ENCODE results near the gene CCDC188. TPM values are rescaled to one million over a fixed set of nuclear protein-coding genes. Genes with fewer than 3 reads are reported as not detected.
A peak's percentile ranks its signal among the peaks of the same experiment; 100 is the strongest.

Gene CCDC188
- total and polyA plus RNA-seq, 9 of the 15 experiments (the other 6 are each of a cell fraction or from before 2014, with no cell fraction given) = not detected

GRCh38 chr22:20138417-20138738 lies 12.5 kb downstream of the CCDC188 start (continued):
- TF ChIP-seq ZNF175 (CRISPR knock-in tag; IDR thresholded peaks at IDR 0.05; ENCODE audit: low read depth) (no peak), ZNF507 (tag; conservative IDR thresholded peaks at IDR 0.05) (no peak), ATF6 (CRISPR knock-in tag; IDR thresholded peaks at IDR 0.05) (no peak), HDAC8 (tag; IDR thresholded peaks at IDR 0.05) (no peak), L3MBTL2 (IDR thresholded peaks at IDR 0.05) (no peak), FOXJ2 (tag; IDR thresholded peaks at IDR 0.05) (no peak), TFAM (CRISPR knock-in tag; conservative IDR thresholded peaks at IDR 0.05) (no peak), GABPB1 (CRISPR knock-in tag; IDR thresholded peaks at IDR 0.05) (no peak), ETV5 (CRISPR knock-in tag; IDR thresholded peaks at IDR 0.05; ENCODE audit: low read depth) (no peak), WHSC1 (IDR thresholded peaks at IDR 0.05; ENCODE audit: low read length) (peak; percentile 8), POU5F1 (IDR thresholded peaks at IDR 0.05; ENCODE audit: borderline replicate concordance, low read depth, low read length, partially characterized antibody) (no peak), E2F3 (CRISPR knock-in tag; IDR thresholded peaks at IDR 0.05) (no peak), MXI1 (IDR thresholded peaks at IDR 0.05; ENCODE audit: low read depth, low read length) (no peak)
- TF ChIP-seq, protein P1, sequence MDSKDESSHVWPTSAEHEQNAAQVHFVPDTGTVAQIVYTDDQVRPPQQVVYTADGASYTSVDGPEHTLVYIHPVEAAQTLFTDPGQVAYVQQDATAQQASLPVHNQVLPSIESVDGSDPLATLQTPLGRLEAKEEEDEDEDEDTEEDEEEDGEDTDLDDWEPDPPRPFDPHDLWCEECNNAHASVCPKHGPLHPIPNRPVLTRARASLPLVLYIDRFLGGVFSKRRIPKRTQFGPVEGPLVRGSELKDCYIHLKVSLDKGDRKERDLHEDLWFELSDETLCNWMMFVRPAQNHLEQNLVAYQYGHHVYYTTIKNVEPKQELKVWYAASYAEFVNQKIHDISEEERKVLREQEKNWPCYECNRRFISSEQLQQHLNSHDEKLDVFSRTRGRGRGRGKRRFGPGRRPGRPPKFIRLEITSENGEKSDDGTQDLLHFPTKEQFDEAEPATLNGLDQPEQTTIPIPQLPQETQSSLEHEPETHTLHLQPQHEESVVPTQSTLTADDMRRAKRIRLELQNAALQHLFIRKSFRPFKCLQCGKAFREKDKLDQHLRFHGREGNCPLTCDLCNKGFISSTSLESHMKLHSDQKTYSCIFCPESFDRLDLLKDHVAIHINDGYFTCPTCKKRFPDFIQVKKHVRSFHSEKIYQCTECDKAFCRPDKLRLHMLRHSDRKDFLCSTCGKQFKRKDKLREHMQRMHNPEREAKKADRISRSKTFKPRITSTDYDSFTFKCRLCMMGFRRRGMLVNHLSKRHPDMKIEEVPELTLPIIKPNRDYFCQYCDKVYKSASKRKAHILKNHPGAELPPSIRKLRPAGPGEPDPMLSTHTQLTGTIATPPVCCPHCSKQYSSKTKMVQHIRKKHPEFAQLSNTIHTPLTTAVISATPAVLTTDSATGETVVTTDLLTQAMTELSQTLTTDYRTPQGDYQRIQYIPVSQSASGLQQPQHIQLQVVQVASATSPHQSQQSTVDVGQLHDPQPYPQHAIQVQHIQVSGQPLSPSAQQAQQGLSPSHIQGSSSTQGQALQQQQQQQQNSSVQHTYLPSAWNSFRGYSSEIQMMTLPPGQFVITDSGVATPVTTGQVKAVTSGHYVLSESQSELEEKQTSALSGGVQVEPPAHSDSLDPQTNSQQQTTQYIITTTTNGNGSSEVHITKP (IDR thresholded peaks at IDR 0.05; ENCODE audit: partially characterized antibody) = peak; percentile 38
- TF ChIP-seq, protein P2, sequence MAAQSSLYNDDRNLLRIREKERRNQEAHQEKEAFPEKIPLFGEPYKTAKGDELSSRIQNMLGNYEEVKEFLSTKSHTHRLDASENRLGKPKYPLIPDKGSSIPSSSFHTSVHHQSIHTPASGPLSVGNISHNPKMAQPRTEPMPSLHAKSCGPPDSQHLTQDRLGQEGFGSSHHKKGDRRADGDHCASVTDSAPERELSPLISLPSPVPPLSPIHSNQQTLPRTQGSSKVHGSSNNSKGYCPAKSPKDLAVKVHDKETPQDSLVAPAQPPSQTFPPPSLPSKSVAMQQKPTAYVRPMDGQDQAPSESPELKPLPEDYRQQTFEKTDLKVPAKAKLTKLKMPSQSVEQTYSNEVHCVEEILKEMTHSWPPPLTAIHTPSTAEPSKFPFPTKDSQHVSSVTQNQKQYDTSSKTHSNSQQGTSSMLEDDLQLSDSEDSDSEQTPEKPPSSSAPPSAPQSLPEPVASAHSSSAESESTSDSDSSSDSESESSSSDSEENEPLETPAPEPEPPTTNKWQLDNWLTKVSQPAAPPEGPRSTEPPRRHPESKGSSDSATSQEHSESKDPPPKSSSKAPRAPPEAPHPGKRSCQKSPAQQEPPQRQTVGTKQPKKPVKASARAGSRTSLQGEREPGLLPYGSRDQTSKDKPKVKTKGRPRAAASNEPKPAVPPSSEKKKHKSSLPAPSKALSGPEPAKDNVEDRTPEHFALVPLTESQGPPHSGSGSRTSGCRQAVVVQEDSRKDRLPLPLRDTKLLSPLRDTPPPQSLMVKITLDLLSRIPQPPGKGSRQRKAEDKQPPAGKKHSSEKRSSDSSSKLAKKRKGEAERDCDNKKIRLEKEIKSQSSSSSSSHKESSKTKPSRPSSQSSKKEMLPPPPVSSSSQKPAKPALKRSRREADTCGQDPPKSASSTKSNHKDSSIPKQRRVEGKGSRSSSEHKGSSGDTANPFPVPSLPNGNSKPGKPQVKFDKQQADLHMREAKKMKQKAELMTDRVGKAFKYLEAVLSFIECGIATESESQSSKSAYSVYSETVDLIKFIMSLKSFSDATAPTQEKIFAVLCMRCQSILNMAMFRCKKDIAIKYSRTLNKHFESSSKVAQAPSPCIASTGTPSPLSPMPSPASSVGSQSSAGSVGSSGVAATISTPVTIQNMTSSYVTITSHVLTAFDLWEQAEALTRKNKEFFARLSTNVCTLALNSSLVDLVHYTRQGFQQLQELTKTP (IDR thresholded peaks at IDR 0.05; ENCODE audit: low read depth in 1 of 2, partially characterized antibody in 2 of 2) = no peak
- TF ChIP-seq, protein P3, sequence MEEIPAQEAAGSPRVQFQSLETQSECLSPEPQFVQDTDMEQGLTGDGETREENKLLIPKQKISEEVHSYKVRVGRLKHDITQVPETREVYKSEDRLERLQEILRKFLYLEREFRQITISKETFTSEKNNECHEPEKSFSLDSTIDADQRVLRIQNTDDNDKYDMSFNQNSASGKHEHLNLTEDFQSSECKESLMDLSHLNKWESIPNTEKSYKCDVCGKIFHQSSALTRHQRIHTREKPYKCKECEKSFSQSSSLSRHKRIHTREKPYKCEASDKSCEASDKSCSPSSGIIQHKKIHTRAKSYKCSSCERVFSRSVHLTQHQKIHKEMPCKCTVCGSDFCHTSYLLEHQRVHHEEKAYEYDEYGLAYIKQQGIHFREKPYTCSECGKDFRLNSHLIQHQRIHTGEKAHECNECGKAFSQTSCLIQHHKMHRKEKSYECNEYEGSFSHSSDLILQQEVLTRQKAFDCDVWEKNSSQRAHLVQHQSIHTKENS (CRISPR knock-in tag; IDR thresholded peaks at IDR 0.05) = no peak
